Hepatocyte (in vitro differentiated cells): ENCODE measurements around the gene PKNOX2. TPM values are rescaled to one million over a fixed set of nuclear protein-coding genes. Genes with fewer than 3 reads are reported as not detected.

Source experiments
- DNase-seq: peaks from one replicate; pipeline ENCODE4 v3.0.0-alpha.2; 2016; ENCODE audit warnings: low spot score
- H2AFZ ChIP-seq: fragments of 200-600 bp; sonication (generic); 2 replicates; pipeline ENCODE4 v1.6.0; 2016; ENCODE audit warnings: antibody characterized with exemption, mild to moderate bottlenecking
- H3K27ac ChIP-seq: fragments of 200-600 bp; sonication (generic); 2 replicates; pipeline ENCODE4 v1.5.1; 2016; ENCODE audit warnings: mild to moderate bottlenecking
- H3K27me3 ChIP-seq: fragments of 200-600 bp; sonication (generic); 2 replicates; pipeline ENCODE4 v1.6.1; 2016
- H3K36me3 ChIP-seq: fragments of 200-600 bp; sonication (generic); replicated peaks from 2 replicates; pipeline ENCODE4 v1.5.1; 2016; ENCODE audit warnings: low read depth; ENCODE audit not compliant: insufficient read depth
- H3K4me1 ChIP-seq: fragments of 200-600 bp; sonication (generic); 2 replicates; pipeline ENCODE4 v1.5.1; 2016; ENCODE audit warnings: mild to moderate bottlenecking, moderate library complexity; ENCODE audit not compliant: insufficient read depth
- H3K4me2 ChIP-seq: fragments of 200-600 bp; sonication (generic); 2 replicates; pipeline ENCODE4 v1.6.0; 2016
- H3K4me3 ChIP-seq: fragments of 200-600 bp; sonication (generic); 2 replicates; pipeline ENCODE4 v1.5.1; 2016; ENCODE audit warnings: mild to moderate bottlenecking
- H3K79me2 ChIP-seq: fragments of 200-600 bp; sonication (generic); 2 replicates; pipeline ENCODE4 v1.6.0; 2017; ENCODE audit warnings: mild to moderate bottlenecking
- H3K9me2 ChIP-seq: fragments of 200-600 bp; sonication (generic); replicated peaks from 2 replicates; pipeline ENCODE4 v1.6.0; 2017; ENCODE audit warnings: mild to moderate bottlenecking; ENCODE audit not compliant: insufficient read depth
- H3K9me3 ChIP-seq: fragments of 200-600 bp; sonication (generic); 2 replicates; pipeline ENCODE4 v1.5.1; 2016; ENCODE audit warnings: low read depth, mild to moderate bottlenecking
- H4K20me1 ChIP-seq: fragments of 200-600 bp; sonication (generic); 2 replicates; pipeline ENCODE4 v1.6.0; 2016; ENCODE audit warnings: mild to moderate bottlenecking; ENCODE audit not compliant: insufficient read depth, poor library complexity, severe bottlenecking
- CTCF ChIP-seq: fragments of 200-600 bp; sonication (generic); IDR thresholded peaks from 2 replicates; pipeline ENCODE4 v1.5.1; 2016; ENCODE audit warnings: antibody characterized with exemption, mild to moderate bottlenecking; ENCODE audit not compliant: poor library complexity
- EZH2 ChIP-seq: fragments of 200-600 bp; sonication (generic); IDR thresholded peaks from 2 replicates; pipeline ENCODE4 v1.6.1; 2016; ENCODE audit warnings: antibody characterized with exemption, mild to moderate bottlenecking, borderline replicate concordance
- EZH2phosphoT487 ChIP-seq: fragments of 200-600 bp; sonication (generic); IDR thresholded peaks from one replicate; pipeline ENCODE4 v1.6.1; 2018; ENCODE audit warnings: antibody characterized with exemption, mild to moderate bottlenecking, low read depth, moderate library complexity; ENCODE audit not compliant: unreplicated experiment, severe bottlenecking
- WGBS: methylation state at CpG from one replicate; pipeline ENCODE4 v1.1.6; 2016; ENCODE audit warnings: low lambda C conversion rate; ENCODE audit errors: missing lambda C conversion rate; 5-methylcytosine and 5-hydroxymethylcytosine counted together
- polyA plus RNA-seq: library from polyadenylated mRNA; unstranded; fragments of >200 nt; fragmentation: Nextera tagmentation; extraction: Ambion mirVana; gene quantifications from 2 replicates; pipeline ENCODE4 v1.2.1, GENCODE V29; 2016
- total RNA-seq: library from RNA; depleted of rRNA; stranded (reverse); fragments of >200 nt; gene quantifications from 2 replicates; pipeline ENCODE4 v1.2.3, GENCODE V29; 2014

The PKNOX2 gene
- total and polyA plus RNA-seq, 2 experiments from 2014 or later, result 3.0 to 3.1 TPM

GRCh38 chr11:125173027-125173426, 8.5 kb downstream of the PKNOX2 start:
- TF ChIP-seq CTCF (no peak), EZH2phosphoT487 (no peak), EZH2 (no peak)
- WGBS, result 67% methylated on average over 1 of the region's 1 CpG
- Histone ChIP-seq H3K27me3 (peaks cover 1% of the 10 kb centered on the region), H3K9me2 (no peaks in the 10 kb centered on the region), H3K27ac (no peak overlapping the region), H3K4me2 (no peak overlapping the region), H3K4me1 (peaks cover 33% of the 10 kb centered on the region), H3K4me3 (no peak overlapping the region), H4K20me1 (no peaks in the 10 kb centered on the region), H3K36me3 (no peaks in the 10 kb centered on the region), H2AFZ (no peak overlapping the region), H3K9me3 (no peaks in the 10 kb centered on the region), H3K79me2 (no peaks in the 10 kb centered on the region)
- no peak for DNase-seq

GRCh38 chr11:125173556-125173955, 9.0 kb downstream of the PKNOX2 start:
- Histone ChIP-seq H3K4me1 (peaks cover 28% of the 10 kb centered on the region), H3K4me2 (no peak overlapping the region), H3K9me2 (no peaks in the 10 kb centered on the region), H3K36me3 (no peaks in the 10 kb centered on the region), H2AFZ (no peak overlapping the region), H3K27ac (no peak overlapping the region), H3K27me3 (no peaks in the 10 kb centered on the region), H3K4me3 (no peak overlapping the region), H3K79me2 (no peaks in the 10 kb centered on the region), H3K9me3 (no peaks in the 10 kb centered on the region), H4K20me1 (no peaks in the 10 kb centered on the region)
- 88% methylated on average over 8 of the region's 8 CpGs for WGBS
- DNase-seq, result no peak
- no peak for TF ChIP-seq EZH2
- no peak for TF ChIP-seq EZH2phosphoT487
- TF ChIP-seq CTCF, result no peak

- TF ChIP-seq EZH2 (no peak), EZH2phosphoT487 (no peak), CTCF (no peak)
- no peak overlapping the region for H3K27ac ChIP-seq
- no peaks in the 10 kb centered on the region for H3K36me3 ChIP-seq
- no peak overlapping the region for H3K4me2 ChIP-seq
- H3K4me3 ChIP-seq, result no peak overlapping the region
- peaks cover 23% of the 10 kb centered on the region for H3K4me1 ChIP-seq
- no peaks in the 10 kb centered on the region for H3K27me3 ChIP-seq
- H2AFZ ChIP-seq, result no peak overlapping the region
- no peak for DNase-seq
- WGBS, result 90% methylated on average over 4 of the region's 4 CpGs
- no peaks in the 10 kb centered on the region for H3K79me2 ChIP-seq
- H3K9me2 ChIP-seq, result no peaks in the 10 kb centered on the region
- H3K9me3 ChIP-seq, result no peaks in the 10 kb centered on the region
- no peaks in the 10 kb centered on the region for H4K20me1 ChIP-seq
These were observed 9.5 kb downstream of the PKNOX2 start for GRCh38 chr11:125174057-125174456.

GRCh38 chr11:125174686-125175085, 10.1 kb downstream of the PKNOX2 start:
- no peaks in the 10 kb centered on the region for H3K9me2 ChIP-seq
- TF ChIP-seq EZH2 (no peak), CTCF (no peak), EZH2phosphoT487 (no peak)

More at GRCh38 chr11:125174686-125175085, 10.1 kb downstream of the PKNOX2 start:
- H3K27ac ChIP-seq, result no peak overlapping the region
- H3K79me2 ChIP-seq, result no peaks in the 10 kb centered on the region
- peaks cover 18% of the 10 kb centered on the region for H3K4me1 ChIP-seq
- no peak overlapping the region for H2AFZ ChIP-seq
- no peak for DNase-seq
- no peaks in the 10 kb centered on the region for H3K36me3 ChIP-seq
- H3K9me3 ChIP-seq, result no peaks in the 10 kb centered on the region
- H3K4me2 ChIP-seq, result no peak overlapping the region
- 90% methylated on average over 7 of the region's 8 CpGs for WGBS
- H4K20me1 ChIP-seq, result no peaks in the 10 kb centered on the region
- no peaks in the 10 kb centered on the region for H3K27me3 ChIP-seq
- H3K4me3 ChIP-seq, result no peak overlapping the region
